ENCODE data around the gene SUGCT. TPM values are rescaled to one million over a fixed set of nuclear protein-coding genes. Genes with fewer than 3 reads are reported as not detected.
A peak's percentile ranks its signal among the peaks of the same experiment; 100 is the strongest.

SUGCT gene
- total and polyA plus RNA-seq, 2 of the 13 experiments (the other 11 are each of a cell fraction or from before 2014, with no cell fraction given), result 10.1 to 22.2 TPM

DNA sequence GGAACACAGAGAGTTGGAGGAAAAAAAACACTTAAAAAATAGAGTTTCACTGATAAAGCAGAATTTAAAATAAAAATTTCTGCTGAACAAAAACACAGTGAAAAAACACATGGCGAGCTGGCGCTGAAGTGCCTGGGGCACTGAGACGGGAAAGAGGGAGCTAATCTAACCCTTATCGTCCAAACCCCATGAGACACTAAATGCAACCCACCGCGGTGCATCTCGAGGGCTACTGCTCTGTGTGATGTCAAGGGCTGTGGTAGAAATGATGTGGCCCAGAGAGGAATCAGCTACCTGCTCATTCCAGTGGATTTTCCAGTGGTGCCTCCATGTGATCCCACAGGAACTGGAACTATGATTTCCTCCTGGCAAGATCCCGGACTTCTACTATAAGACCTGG is 499.3 kb downstream of the SUGCT start (continued):
- TF ChIP-seq, protein P1, sequence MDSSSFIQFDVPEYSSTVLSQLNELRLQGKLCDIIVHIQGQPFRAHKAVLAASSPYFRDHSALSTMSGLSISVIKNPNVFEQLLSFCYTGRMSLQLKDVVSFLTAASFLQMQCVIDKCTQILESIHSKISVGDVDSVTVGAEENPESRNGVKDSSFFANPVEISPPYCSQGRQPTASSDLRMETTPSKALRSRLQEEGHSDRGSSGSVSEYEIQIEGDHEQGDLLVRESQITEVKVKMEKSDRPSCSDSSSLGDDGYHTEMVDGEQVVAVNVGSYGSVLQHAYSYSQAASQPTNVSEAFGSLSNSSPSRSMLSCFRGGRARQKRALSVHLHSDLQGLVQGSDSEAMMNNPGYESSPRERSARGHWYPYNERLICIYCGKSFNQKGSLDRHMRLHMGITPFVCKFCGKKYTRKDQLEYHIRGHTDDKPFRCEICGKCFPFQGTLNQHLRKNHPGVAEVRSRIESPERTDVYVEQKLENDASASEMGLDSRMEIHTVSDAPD (CRISPR knock-in tag; IDR thresholded peaks at IDR 0.05), result no peak
- no peak for TF ChIP-seq PHF21A (CRISPR knock-in tag; IDR thresholded peaks at IDR 0.05)
- no peak for TF ChIP-seq ZNF768 (CRISPR knock-in tag; IDR thresholded peaks at IDR 0.05)
- no peak for TF ChIP-seq WIZ (CRISPR knock-in tag; IDR thresholded peaks at IDR 0.05)
- TF ChIP-seq, protein P2, sequence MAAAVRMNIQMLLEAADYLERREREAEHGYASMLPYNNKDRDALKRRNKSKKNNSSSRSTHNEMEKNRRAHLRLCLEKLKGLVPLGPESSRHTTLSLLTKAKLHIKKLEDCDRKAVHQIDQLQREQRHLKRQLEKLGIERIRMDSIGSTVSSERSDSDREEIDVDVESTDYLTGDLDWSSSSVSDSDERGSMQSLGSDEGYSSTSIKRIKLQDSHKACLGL (CRISPR knock-in tag; IDR thresholded peaks at IDR 0.05), result no peak
- no peak for TF ChIP-seq ZNF564 (CRISPR knock-in tag; IDR thresholded peaks at IDR 0.05)
- TF ChIP-seq ZNF703 (CRISPR knock-in tag; IDR thresholded peaks at IDR 0.05; ENCODE audit: borderline replicate concordance), result no peak

DNA sequence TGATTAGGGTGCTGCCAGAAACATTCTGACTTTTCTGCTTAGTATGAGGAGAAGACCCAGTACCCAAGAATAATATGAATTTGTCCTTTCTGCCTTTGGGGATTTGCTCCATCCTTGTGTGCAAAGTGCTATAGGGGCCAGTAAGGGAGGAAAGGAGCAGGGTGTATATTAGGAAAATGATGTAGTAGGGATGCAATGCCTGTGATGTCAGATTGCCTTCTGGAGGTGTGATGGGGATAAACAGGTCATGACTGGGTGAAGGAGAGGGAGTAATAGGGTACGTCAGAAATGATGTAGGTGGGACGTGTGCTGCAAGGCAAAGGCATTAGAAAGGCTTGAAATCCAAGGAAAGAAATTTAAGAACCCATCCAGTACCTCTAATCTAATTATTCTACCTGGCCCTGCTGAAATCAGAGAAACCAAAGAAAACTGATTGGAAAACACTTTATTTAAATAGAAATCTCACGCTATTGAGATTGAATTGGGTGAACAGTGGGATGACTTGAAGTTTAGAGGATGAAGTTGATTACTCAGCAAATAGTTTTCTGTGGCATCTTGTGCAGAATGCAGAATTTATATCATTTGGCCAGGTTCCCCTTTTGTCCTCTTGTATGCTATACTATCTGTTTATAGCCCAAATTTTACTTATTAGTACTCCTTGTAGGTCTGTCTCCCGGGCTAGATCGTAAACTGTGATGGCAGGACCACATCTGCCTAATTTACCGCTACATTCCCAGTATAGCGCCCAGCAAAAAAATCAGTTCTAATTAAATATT is 503.9 kb downstream of the SUGCT start:
- Histone ChIP-seq H3K9ac (ENCODE audit: insufficient read depth, low read depth, low read length) (no peak overlapping the region), H2AFZ (ENCODE audit: low read length) (no peak overlapping the region), H3K27ac (ENCODE audit: extremely low read length, insufficient read depth, low read length) (no peak overlapping the region), H3K4me3 (replicated peaks in 1 of 3; ENCODE audit: insufficient read depth in 1 of 3, low read depth in 2 of 3, low read length in 3 of 3) (no peak overlapping the region), H3K9me3 (ENCODE audit: low read length) (no peaks in the 10 kb centered on the region), H3K4me2 (ENCODE audit: low read depth, low read length) (no peak overlapping the region), H4K20me1 (ENCODE audit: insufficient read depth, low read length) (no peaks in the 10 kb centered on the region), H3K79me2 (ENCODE audit: insufficient read depth, low read length) (no peaks in the 10 kb centered on the region), H3K4me1 (ENCODE audit: insufficient read depth, low read length) (peaks cover 21% of the 10 kb centered on the region), H3K27me3 (ENCODE audit: control insufficient read depth in 1 of 2, insufficient read depth in 2 of 2, low read length in 2 of 2) (no peaks in the 10 kb centered on the region), H3K36me3 (replicated peaks in 1 of 2; ENCODE audit: control insufficient read depth in 1 of 2, insufficient read depth in 2 of 2, low read length in 2 of 2) (no peaks in the 10 kb centered on the region)
- ATAC-seq, result no peak
- WGBS (ENCODE audit: low lambda C conversion rate), result 97% methylated on average over 7 of the region's 7 CpGs
- TF ChIP-seq MAFF (IDR thresholded peaks at IDR 0.05; ENCODE audit: low read depth, low read length) (peak; percentile 77), HMGA1 (CRISPR knock-in tag; conservative IDR thresholded peaks at IDR 0.05) (no peak), MAFK (conservative IDR thresholded peaks at IDR 0.05 in 1 of 2, IDR thresholded peaks at IDR 0.05 in 1 of 2; ENCODE audit: low read length in 2 of 2) (peak; percentile 76 to 90)
- no TSS peak for BruUV-seq (replicated peaks)
- intact Hi-C loops (cut with micrococcal nuclease; ENCODE audit: unreplicated experiment) (no loop called here), in situ Hi-C loops (cut with HindIII; ENCODE audit: extremely low pct_ligation_motif_present, low pct_unique_long_range_greater_than_20kb) (no loop called here)
- FAIRE-seq, result no peak
- POLR2A ChIA-PET, result no interaction called here
- no peak for DNase-seq (ENCODE audit: low spot score)
- CTCF ChIA-PET (ENCODE audit: low intra/inter-chr PET ratio, low total read pairs), result no interaction called here
